Measurements from ENCODE around the gene ELFN1. TPM values are rescaled to one million over a fixed set of nuclear protein-coding genes. Genes with fewer than 3 reads are reported as not detected.

ELFN1 gene
- total RNA-seq, 4 donors from 2014 or later = 0.38 to 3.3 (median 0.48) TPM

DNA sequence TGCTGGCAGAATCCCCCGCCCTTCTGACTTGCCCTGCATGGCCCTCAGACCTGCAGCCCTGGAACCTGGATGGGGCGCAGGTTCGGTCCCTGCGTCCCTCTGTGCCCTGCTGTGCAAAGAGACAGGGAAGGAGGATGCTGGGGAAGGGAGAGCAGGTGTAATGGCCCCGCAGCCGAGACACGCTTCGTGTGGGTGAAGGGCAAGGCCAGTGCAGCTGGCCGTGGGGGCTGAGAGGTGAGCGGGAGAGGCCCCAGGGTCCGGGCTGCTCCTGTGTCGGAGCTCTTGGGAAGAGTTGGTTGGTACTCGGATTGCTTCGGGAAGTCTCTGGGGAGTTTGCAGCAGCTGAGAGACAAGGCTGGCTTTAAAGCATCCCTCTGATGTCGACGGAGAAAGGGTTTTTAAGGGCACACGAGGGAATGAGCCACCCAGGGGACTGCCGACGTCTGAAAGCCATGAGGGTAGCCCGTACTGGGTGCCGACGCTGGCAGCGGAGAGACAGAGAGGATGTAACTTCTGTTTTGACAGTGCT is 6.5 kb downstream of the ELFN1 start:
- intact Hi-C loops (cut with DNase I) = no loop called here
- Histone ChIP-seq H3K9me3 (no peaks in the 10 kb centered on the region), H3K4me1 (no peaks in the 10 kb centered on the region), H3K4me3 (no peak overlapping the region), H3K27ac (no peak overlapping the region), H3K27me3 (peaks cover 0 to 81% (median 1%) of the 10 kb centered on the region in 4 donors), H3K36me3 (no peaks in the 10 kb centered on the region)
- TF ChIP-seq, protein P1, sequence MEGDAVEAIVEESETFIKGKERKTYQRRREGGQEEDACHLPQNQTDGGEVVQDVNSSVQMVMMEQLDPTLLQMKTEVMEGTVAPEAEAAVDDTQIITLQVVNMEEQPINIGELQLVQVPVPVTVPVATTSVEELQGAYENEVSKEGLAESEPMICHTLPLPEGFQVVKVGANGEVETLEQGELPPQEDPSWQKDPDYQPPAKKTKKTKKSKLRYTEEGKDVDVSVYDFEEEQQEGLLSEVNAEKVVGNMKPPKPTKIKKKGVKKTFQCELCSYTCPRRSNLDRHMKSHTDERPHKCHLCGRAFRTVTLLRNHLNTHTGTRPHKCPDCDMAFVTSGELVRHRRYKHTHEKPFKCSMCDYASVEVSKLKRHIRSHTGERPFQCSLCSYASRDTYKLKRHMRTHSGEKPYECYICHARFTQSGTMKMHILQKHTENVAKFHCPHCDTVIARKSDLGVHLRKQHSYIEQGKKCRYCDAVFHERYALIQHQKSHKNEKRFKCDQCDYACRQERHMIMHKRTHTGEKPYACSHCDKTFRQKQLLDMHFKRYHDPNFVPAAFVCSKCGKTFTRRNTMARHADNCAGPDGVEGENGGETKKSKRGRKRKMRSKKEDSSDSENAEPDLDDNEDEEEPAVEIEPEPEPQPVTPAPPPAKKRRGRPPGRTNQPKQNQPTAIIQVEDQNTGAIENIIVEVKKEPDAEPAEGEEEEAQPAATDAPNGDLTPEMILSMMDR (IDR thresholded peaks at IDR 0.05) = no peak
- no peak for TF ChIP-seq POLR2A (IDR thresholded peaks at IDR 0.05)
- WGBS, 2 donors = 78 to 79% methylated on average over 13 of the region's 23 CpGs
- no peak for DNase-seq

DNA sequence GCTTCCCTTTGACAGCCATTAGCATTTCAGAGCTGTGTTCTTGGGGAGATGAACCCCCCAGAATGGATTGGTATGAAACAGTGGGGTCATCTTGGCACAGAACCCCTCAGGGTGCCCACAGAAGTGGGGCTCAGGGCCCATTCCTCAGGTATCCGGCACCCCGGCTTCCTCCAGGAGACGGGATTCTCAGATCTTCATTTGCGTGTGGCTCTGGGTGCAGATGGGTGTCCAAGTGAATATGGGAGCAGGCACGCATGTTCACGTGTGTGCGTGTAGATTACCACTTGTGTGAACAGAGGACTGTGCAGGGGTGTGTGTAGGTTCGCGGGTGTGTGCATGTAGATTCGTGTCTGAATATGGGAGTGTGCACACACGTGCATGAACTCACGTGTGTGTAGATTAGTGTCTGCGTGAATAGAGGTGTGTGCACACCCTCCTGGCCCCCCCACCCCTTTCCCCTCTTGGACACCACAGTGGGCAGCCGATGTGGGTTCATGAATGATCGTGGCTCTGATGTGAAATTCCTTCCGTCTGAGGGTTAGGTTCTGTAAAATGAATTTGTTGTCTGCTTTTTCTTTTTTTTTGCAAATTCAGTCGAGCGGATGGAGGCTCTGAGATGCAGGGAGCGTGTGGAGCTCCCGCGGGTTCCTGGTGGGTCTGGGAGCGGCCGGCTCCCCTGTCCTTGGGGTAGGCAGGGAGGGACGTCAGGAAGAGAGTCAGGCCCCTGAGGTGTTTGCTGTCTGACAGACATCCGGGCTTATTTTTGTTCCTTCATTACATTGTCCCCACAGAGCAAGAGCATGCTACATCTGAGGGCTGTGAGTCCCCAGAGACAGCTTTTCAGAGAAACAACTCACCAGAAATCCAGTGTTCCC is 7.4 kb downstream of the ELFN1 start:
- Histone ChIP-seq H3K4me3 (no peak overlapping the region), H3K27ac (no peak overlapping the region), H3K4me1 (no peaks in the 10 kb centered on the region), H3K9me3 (no peaks in the 10 kb centered on the region), H3K36me3 (no peaks in the 10 kb centered on the region), H3K27me3 (peaks cover 0 to 73% (median 0%) of the 10 kb centered on the region in 4 donors)
- TF ChIP-seq, protein P1 (IDR thresholded peaks at IDR 0.05) = no peak
- no peak for TF ChIP-seq POLR2A (IDR thresholded peaks at IDR 0.05)
- WGBS, 2 donors = 82 to 89% methylated on average over 20 to 21 of the region's 25 CpGs
- no peak for DNase-seq
- intact Hi-C loops (cut with DNase I) = no loop called here

DNA sequence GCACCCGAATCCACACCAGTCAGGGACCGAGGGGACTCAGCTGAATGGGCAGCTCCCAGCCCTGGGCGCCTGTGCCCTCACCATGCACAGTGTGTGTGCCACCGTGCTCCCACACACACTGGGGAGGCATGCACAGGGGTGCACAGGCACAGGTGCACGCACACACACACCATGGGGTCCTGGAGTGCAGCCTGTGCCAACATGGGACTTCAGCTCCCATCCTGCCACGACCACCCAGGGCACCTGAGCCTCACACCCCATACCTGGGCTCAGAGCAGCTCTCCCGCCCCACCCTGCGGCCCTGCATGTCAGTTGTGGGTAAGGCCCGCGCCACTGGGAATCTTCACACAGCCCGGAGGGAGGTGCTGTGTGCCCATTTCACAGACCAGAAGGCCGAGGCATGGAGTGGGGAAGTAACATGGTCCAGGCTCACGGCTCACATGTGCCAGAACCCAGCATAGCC is 8.0 kb downstream of the ELFN1 start:
- no peak for TF ChIP-seq POLR2A (IDR thresholded peaks at IDR 0.05)
- TF ChIP-seq, protein P1 (IDR thresholded peaks at IDR 0.05) = no peak
- Histone ChIP-seq H3K4me1 (no peaks in the 10 kb centered on the region), H3K27ac (no peak overlapping the region), H3K27me3 (peaks cover 0 to 66% (median 0%) of the 10 kb centered on the region in 4 donors), H3K36me3 (no peaks in the 10 kb centered on the region), H3K9me3 (no peaks in the 10 kb centered on the region), H3K4me3 (no peak overlapping the region)
- intact Hi-C loops (cut with DNase I) = no loop called here
- DNase-seq = no peak
- 87 to 100% methylated on average over 2 to 3 of the region's 13 CpGs for WGBS, 2 donors

GRCh38 chr7:1678571-1679325 is 8.7 kb downstream of the ELFN1 start:
- TF ChIP-seq, protein P1 (IDR thresholded peaks at IDR 0.05) = no peak
- no peak for TF ChIP-seq POLR2A (IDR thresholded peaks at IDR 0.05)
- intact Hi-C loops (cut with DNase I) = no loop called here
- peaks cover 0 to 60% (median 0%) of the 10 kb centered on the region in 4 donors for H3K27me3 ChIP-seq
- no peak for DNase-seq
- no peaks in the 10 kb centered on the region for H3K4me1 ChIP-seq
- H3K4me3 ChIP-seq = no peak overlapping the region
- no peaks in the 10 kb centered on the region for H3K36me3 ChIP-seq
- WGBS, 2 donors = 77 to 81% methylated on average over 5 to 13 of the region's 30 CpGs
- no peak overlapping the region for H3K27ac ChIP-seq
- H3K9me3 ChIP-seq = peaks cover 0 to 4% (median 0%) of the 10 kb centered on the region in 3 donors

Measured in esophagus squamous epithelium (tissue), 5 donors.